HG02610 (cell line): ENCODE results near the gene ABCG5.

ENCODE experiments used
- ATAC-seq: cut with Tn5 transposase; IDR thresholded peaks from one replicate; pipeline ENCODE4 v1.9.1; 2021; ENCODE audit warnings: mild to moderate bottlenecking, moderate library complexity; ENCODE audit not compliant: unreplicated experiment

The ABCG5 gene

DNA sequence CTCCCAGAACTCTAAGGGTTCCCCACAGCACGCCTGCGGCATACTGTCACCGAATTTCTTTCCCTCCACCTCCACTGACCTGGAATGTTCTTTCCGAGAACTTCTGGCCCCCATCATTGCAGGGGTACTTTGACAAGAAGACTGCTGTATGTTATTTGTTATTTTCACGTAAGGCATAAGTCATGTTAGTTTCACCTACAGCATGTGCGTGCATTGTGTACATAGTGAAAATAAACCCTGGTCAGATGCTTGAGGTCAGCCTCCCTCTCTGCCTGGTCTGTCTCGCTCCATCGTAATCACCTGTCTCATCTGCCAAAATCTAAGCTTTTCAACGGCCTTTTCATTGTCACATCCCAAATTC is 4.2 kb upstream of the ABCG5 start:
- no peak for ATAC-seq

GRCh38 chr2:43841949-43842865 is 3.6 kb upstream of the ABCG5 start:
- ATAC-seq: no peak

DNA sequence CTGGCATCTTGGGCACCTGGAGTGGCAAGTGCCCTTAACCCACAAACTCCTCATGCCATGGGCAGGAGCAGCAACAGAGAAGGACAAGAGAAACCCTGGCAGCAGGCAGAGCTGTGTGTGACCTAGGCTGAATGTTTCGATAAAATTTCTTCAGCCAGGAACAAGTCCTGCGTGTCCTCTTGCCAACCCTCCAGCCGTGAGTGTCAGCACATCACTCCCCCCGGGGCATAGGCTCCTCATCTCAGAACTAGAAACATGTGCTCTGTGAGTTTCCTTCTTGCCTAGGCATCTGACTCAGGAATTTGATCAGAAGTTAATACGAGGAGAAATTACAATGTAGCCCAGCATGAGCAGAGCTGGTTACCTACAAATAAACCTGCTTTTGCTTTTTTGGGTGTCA is 2.3 kb upstream of the ABCG5 start:
- ATAC-seq: no peak

DNA sequence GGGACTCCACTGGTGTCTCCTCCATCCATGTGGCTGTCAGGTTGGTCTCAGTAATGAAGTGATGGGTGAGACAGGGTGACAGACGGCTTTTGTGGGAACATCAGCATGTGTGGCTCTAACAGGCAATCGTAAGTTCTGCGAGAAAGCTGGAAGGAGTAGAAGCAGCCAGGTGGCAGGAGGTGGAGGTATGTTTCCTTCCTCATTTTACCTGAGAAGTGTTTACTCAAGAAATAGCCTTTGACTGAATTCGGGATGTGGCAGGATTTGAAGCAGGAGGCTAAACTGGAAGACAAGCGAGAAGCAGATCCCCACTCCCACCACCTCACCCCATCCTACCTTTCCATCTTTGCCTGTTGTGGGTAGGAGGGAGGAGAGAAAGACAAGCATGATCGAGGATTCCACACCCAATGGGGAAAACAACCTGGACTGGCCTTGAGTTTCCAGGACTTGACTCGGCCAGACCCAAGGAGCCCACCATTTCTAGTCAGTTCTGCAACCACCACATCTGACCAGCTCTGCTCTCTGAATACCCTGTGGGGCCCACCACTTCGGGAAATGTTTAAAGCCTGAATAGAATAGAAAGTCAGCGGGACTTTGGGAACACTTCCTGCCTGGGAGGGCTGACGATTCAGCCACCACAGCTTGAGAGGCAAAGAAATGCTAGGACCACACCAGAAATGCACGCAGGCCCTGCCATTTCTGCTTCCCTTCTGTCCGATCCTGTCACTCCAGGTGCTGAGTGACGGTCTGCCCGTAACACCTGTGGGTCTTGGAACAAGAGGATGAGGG is 1.3 kb upstream of the ABCG5 start:
- ATAC-seq: no peak

DNA sequence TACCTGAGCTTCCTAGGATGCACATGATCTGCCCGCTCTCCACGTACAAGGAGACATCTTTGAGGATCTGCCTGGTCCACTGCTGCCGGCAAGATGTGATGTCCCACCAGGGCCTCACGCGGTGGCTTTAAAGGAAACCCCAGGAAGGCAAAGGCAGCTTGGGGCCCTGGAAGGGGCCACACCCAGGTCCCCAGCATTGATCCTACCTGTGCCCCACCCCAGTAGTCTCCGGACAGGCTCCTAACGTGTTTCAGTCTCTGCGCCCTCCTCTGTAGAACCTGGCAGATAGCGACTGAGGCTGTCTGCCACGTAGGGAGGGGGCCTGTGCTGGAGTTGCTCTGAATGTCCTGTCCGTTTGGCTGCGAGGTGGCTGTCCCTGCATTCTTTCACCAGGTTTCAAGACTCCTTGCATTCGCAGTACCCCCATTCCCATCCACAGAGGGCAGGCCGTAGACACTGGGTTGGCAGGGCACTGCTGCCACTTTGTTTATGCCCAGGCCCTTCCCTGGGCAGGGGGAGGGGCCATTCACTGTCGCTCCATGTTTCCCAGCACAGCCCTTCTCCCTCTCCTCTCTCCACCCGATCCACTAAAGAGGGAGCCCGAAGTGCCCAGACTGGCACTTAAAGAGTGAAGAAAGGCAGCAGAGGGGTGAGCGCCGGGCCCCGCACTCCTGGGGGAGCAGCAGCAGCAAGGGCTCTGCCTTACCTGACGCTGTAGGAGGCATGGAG is 644 bp downstream of the ABCG5 start:
- no peak for ATAC-seq

GRCh38 chr2:43837033-43837432 is 1.6 kb downstream of the ABCG5 start:
- ATAC-seq: no peak

DNA sequence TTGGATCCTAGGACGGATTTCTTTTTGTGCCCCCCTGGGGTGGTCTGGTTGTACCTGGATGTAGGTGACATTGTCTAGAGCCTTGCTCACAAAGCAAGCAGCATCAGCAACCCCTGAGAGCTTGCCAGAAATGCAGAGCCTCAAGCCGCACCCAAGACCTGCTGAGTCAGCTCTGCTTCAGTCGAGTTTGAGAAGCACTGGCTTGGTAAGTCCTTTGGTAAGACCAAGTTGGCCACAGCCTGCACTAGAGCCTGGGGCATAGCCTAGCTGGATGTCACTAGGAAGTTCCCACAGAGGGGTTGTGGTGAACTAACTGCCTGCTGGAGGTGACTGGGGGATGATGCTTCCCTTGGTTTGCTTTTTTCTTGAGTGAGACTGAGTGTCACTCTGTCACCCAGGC is 6.2 kb downstream of the ABCG5 start:
- ATAC-seq: no peak

DNA sequence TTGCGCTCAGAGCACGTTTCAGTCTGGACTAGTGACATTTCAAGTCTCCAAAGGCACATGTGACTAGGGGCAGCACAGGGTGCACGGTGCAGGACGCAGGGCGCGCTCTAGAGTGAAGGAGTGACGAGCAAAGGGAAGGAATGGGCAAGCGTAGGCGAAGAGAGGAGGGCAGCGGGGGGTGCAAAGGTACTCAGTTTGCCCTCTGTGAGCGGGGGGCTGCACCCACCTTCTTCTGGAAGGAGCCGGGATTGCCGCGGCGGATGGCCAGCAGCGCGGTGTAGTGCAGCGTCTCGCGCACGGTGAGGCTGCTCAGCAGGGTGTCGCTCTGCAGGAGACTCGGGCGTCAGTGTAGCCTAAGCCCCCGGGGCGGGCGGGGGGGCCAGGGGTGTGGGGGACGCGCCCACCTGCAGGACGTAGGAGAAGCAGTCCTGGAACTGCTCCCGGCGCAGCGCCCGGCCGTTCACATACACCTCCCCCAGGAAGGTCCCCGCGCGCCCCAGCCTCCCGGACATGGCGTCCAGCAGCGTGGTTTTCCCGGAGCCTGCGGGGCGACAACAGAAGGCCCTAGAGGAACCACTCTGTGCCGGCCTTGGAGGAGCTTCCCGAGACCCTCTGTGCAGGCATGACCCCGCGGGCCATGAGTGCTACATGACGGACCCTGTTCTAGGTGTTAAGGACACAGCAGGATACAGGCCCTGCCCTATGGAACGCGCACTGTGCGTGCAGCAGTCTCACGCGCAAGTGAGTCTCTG is 6.9 kb downstream of the ABCG5 start:
- no peak for ATAC-seq

GRCh38 chr2:43826305-43827250 is 12.1 kb downstream of the ABCG5 start:
- no peak for ATAC-seq

DNA sequence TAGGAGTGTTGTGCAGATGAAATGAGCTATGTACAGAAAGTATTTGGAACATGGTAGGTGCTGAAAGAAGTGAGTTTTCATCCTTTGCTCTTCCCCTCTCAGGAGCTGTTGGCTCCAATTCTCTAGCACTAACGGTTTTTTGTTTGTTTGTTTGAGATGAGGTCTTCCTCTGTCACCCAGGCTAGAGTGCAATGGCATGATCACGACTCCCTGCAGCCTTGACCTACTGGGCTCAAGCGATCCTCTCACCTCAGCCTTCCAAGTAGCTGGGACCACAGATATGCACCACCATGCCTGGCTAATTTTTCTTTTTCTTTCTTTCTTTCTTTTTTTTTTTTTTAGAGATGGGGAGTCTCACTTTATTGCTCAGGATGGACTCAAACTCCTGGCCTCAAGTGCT is 12.8 kb downstream of the ABCG5 start:
- ATAC-seq: no peak

- no peak for ATAC-seq
Measured at GRCh38 chr2:43824951-43825493, 13.6 kb downstream of the ABCG5 start.

- ATAC-seq: no peak
Measured at GRCh38 chr2:43824512-43824911, 14.1 kb downstream of the ABCG5 start.

DNA sequence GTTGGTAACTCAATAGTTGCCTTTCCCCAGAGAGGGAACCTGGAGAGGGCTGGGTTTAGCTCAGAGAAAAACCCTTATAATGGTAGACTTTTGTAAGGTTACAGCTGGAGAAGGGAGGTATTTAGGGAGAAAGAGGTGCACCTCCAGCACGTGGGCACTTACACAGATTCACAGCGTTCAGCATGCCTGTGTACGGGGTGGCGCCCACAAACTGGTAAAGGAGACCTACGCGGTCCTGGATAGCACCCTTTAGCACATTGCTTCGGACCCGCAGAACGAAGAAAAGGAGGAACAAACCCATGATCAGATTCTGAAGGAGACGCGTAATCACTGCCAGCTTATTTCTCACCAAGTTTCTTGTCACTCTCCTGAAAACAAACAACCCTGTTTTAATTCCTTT is 14.9 kb downstream of the ABCG5 start:
- ATAC-seq: no peak

- ATAC-seq: no peak
Measured at GRCh38 chr2:43822839-43823238, 15.8 kb downstream of the ABCG5 start.

- no peak for ATAC-seq
Measured at GRCh38 chr2:43819491-43820163, 19.0 kb downstream of the ABCG5 start.

DNA sequence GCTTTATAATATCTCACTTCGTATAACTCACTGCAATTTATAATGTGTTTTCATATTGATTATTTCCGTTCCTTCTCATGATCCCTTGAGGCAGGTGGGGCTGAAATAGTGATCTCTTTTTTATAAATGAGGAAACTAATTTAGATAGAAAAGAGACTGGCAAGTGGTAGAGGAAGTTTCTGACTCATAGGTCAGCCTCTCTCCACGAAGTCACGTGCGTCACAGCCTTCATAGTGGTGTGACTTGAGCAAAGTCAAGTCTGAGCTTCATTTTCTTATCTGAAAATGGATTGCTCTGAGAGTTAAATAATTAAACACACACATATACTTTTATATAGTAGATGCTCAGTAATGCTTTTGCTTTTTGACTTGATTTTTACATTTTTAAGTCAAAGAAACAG is 19.9 kb downstream of the ABCG5 start:
- ATAC-seq: no peak

GRCh38 chr2:43814711-43815110 is 23.9 kb downstream of the ABCG5 start:
- no peak for ATAC-seq

DNA sequence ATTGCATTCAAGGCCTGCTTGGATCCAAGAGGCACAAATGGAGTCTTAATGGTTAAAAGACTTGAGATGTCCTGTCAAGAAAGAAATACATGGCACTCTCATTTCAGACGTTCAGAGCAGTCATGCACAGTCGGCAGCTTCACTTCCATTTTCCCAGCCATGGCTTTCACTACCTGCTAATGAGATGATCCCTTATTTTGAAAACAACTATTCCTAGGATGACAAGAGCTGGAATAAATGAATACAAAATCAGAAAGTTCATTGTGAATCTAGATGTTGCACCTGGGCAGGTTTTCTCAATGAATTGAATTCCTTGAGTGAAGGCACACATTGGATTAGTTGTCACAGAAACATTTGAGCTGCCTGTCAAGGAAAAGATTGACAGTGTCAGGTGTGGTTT is 25.7 kb downstream of the ABCG5 start:
- no peak for ATAC-seq

GRCh38 chr2:43812006-43812405 is 26.6 kb downstream of the ABCG5 start:
- ATAC-seq: no peak
